ENCODE results near the gene NAT8L. TPM values are rescaled to one million over a fixed set of nuclear protein-coding genes. Genes with fewer than 3 reads are reported as not detected.

Gene NAT8L
- total RNA-seq, 1 donor from 2014 or later, result 8.3 TPM

DNA sequence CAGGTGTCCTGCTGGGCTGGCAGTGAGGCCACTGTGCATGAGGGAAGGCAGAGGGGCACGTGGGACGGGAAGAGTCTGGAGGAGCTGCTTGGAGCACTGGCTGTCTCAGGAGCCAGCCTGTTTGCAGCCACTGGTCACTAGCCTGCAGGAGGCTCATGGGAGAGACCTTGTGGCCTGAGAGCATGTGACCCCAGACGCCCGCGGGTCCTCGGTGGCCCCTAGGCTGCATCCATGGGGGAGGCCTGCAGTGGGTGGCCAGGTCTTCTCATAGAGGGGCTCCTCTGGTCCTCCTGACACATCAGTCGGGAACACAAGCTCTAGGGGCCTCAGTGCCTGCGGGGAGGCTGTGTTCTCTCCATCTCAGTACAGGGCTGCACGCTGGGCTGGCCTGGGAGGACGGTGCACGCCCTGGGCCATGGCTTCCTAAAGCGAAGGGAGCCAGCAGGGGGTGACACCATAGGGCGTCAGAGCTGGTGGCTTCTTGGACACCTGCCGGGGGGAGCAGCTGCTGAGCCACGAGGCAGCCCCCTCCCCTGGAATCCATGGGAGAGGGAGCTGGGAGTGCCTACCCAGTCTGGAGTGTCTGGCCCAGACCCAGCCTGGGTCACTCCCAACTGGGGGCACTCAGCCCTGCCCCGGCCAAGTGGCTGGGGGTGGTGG is 12.3 kb downstream of the NAT8L start:
- H3K27ac Mint-ChIP-seq (ENCODE audit: unreplicated experiment), result no peak overlapping the region
- peak; percentile 16 for DNase-seq
- no peak for TF ChIP-seq CTCF (IDR thresholded peaks at IDR 0.05; ENCODE audit: partially characterized antibody, unreplicated experiment)

GRCh38 chr4:2071912-2072867 is 13.1 kb downstream of the NAT8L start:
- peak; percentile 17 for DNase-seq
- peaks cover 7% of the 10 kb centered on the region for H3K9me3 Mint-ChIP-seq (ENCODE audit: unreplicated experiment)
- H3K4me3 Mint-ChIP-seq (ENCODE audit: unreplicated experiment), result no peak overlapping the region
- peaks cover 4% of the 10 kb centered on the region for H3K27me3 Mint-ChIP-seq (ENCODE audit: unreplicated experiment)
- H3K27ac Mint-ChIP-seq (ENCODE audit: unreplicated experiment), result no peak overlapping the region
- TF ChIP-seq CTCF (IDR thresholded peaks at IDR 0.05; ENCODE audit: partially characterized antibody, unreplicated experiment), result no peak
- H3K36me3 Mint-ChIP-seq (ENCODE audit: unreplicated experiment), result no peaks in the 10 kb centered on the region
- H3K4me1 Mint-ChIP-seq (ENCODE audit: low read depth, unreplicated experiment), result no peaks in the 10 kb centered on the region

More for the DNA sequence above, 12.3 kb downstream of the NAT8L start:
- peaks cover 4% of the 10 kb centered on the region for H3K27me3 Mint-ChIP-seq (ENCODE audit: unreplicated experiment)
- no peak overlapping the region for H3K4me3 Mint-ChIP-seq (ENCODE audit: unreplicated experiment)
- H3K4me1 Mint-ChIP-seq (ENCODE audit: low read depth, unreplicated experiment), result no peaks in the 10 kb centered on the region
- peaks cover 6% of the 10 kb centered on the region for H3K9me3 Mint-ChIP-seq (ENCODE audit: unreplicated experiment)
- H3K36me3 Mint-ChIP-seq (ENCODE audit: unreplicated experiment), result no peaks in the 10 kb centered on the region

GRCh38 chr4:2072971-2073807 is 14.1 kb downstream of the NAT8L start:
- no peaks in the 10 kb centered on the region for H3K4me1 Mint-ChIP-seq (ENCODE audit: low read depth, unreplicated experiment)
- H3K36me3 Mint-ChIP-seq (ENCODE audit: unreplicated experiment), result no peaks in the 10 kb centered on the region
- no peak for TF ChIP-seq CTCF (IDR thresholded peaks at IDR 0.05; ENCODE audit: partially characterized antibody, unreplicated experiment)
- no peak overlapping the region for H3K27ac Mint-ChIP-seq (ENCODE audit: unreplicated experiment)
- peaks cover 4% of the 10 kb centered on the region for H3K9me3 Mint-ChIP-seq (ENCODE audit: unreplicated experiment)
- H3K4me3 Mint-ChIP-seq (ENCODE audit: unreplicated experiment), result no peak overlapping the region
- H3K27me3 Mint-ChIP-seq (ENCODE audit: unreplicated experiment), result peaks cover 4% of the 10 kb centered on the region
- peak; percentile 11 for DNase-seq

- peaks cover 7% of the 10 kb centered on the region for H3K9me3 Mint-ChIP-seq (ENCODE audit: unreplicated experiment)
Measured at GRCh38 chr4:2073808-2074481, 14.8 kb downstream of the NAT8L start.

More at GRCh38 chr4:2073808-2074481, 14.8 kb downstream of the NAT8L start:
- Mint-ChIP-seq H3K27ac (ENCODE audit: unreplicated experiment) (no peak overlapping the region), H3K4me1 (ENCODE audit: low read depth, unreplicated experiment) (no peaks in the 10 kb centered on the region), H3K27me3 (ENCODE audit: unreplicated experiment) (peaks cover 2% of the 10 kb centered on the region), H3K4me3 (ENCODE audit: unreplicated experiment) (no peak overlapping the region), H3K36me3 (ENCODE audit: unreplicated experiment) (no peaks in the 10 kb centered on the region)
- no peak for TF ChIP-seq CTCF (IDR thresholded peaks at IDR 0.05; ENCODE audit: partially characterized antibody, unreplicated experiment)
- DNase-seq, result peak; percentile 27

All from glutamatergic neuron (in vitro differentiated cells).